Gastroesophageal sphincter (tissue), 4 donors: ENCODE results near the gene PLOD3. TPM values are rescaled to one million over a fixed set of nuclear protein-coding genes. Genes with fewer than 3 reads are reported as not detected.
A peak's percentile ranks its signal among the peaks of the same experiment; 100 is the strongest.

Experiments used
- ATAC-seq: fragments of 150-250 bp; one replicate; pipeline ENCODE4 v1.9.1; 2016; ENCODE audit warnings: mild to moderate bottlenecking, moderate library complexity
- H3K27ac ChIP-seq, 4 donors: fragments of 200-600 bp; sonication (generic) in 3 of 4; 1 replicate in 3 of 4; 2 replicates in 1 of 4; pipeline ENCODE4 v1.5.1; 2016 to 2019
- H3K27me3 ChIP-seq: fragments of 200-600 bp; sonication (generic); one replicate; pipeline ENCODE4 v1.5.1; 2019
- H3K36me3 ChIP-seq, 2 donors: fragments of 200-600 bp; sonication (generic); one replicate each; pipeline ENCODE4 v1.5.1; 2019; ENCODE audit warnings: control low read depth in 1 of 2
- H3K4me1 ChIP-seq, 3 donors: fragments of 200-600 bp; sonication (generic); 1 replicate in 2 of 3; 2 replicates in 1 of 3; pipeline ENCODE4 v1.5.1; 2016 to 2019; ENCODE audit warnings: control low read depth in 2 of 3
- H3K4me3 ChIP-seq, 2 donors: fragments of 200-600 bp; sonication (generic); one replicate each; pipeline ENCODE4 v1.5.1; 2019; ENCODE audit warnings: mild to moderate bottlenecking in 1 of 2, moderate library complexity in 1 of 2
- H3K9me3 ChIP-seq, 3 donors: fragments of 200-600 bp; sonication (generic); one replicate each; pipeline ENCODE4 v1.5.1; 2017 to 2019; ENCODE audit warnings: control low read depth in 2 of 3
- EP300 ChIP-seq: sonication (generic); formaldehyde crosslinking; IDR thresholded peaks from one replicate; pipeline ENCODE4 v1.6.1; 2017; ENCODE audit warnings: antibody characterized with exemption, mild to moderate bottlenecking
- POLR2A ChIP-seq, 2 donors: fragments of 450-650 bp; IDR thresholded peaks; one replicate each; pipeline ENCODE4 v1.6.1; 2017; ENCODE audit warnings: antibody characterized with exemption in 2 of 2, mild to moderate bottlenecking in 2 of 2, moderate library complexity in 1 of 2
- POLR2AphosphoS5 ChIP-seq: sonication (generic); formaldehyde crosslinking; IDR thresholded peaks from one replicate; pipeline ENCODE4 v1.6.1; 2017; ENCODE audit warnings: antibody characterized with exemption
- WGBS, 2 donors: methylation state at CpG; one replicate each; pipeline ENCODE4 v1.1.5; 2018; ENCODE audit warnings: low coverage in 1 of 2; 5-methylcytosine and 5-hydroxymethylcytosine counted together
- total RNA-seq, 4 donors: library from RNA; depleted of rRNA; stranded (reverse); fragments of >200 nt; gene quantifications; one replicate each; pipeline ENCODE4 v1.1.0, GENCODE V29; 2016
- TF ChIP-seq, protein P1 (sequence below), 4 experiments: fragments of 200-600 bp in 2 of 4; fragments of 450-650 bp in 2 of 4; sonication (generic) in 1 of 4; IDR thresholded peaks; one replicate each; pipeline ENCODE4 v1.5.1; 2017 to 2019; ENCODE audit warnings: antibody characterized with exemption in 4 of 4, mild to moderate bottlenecking in 2 of 4, moderate library complexity in 2 of 4

PLOD3 gene
- total RNA-seq, 4 donors from 2014 or later, result 35.0 to 51.3 (median 43.6) TPM

DNA sequence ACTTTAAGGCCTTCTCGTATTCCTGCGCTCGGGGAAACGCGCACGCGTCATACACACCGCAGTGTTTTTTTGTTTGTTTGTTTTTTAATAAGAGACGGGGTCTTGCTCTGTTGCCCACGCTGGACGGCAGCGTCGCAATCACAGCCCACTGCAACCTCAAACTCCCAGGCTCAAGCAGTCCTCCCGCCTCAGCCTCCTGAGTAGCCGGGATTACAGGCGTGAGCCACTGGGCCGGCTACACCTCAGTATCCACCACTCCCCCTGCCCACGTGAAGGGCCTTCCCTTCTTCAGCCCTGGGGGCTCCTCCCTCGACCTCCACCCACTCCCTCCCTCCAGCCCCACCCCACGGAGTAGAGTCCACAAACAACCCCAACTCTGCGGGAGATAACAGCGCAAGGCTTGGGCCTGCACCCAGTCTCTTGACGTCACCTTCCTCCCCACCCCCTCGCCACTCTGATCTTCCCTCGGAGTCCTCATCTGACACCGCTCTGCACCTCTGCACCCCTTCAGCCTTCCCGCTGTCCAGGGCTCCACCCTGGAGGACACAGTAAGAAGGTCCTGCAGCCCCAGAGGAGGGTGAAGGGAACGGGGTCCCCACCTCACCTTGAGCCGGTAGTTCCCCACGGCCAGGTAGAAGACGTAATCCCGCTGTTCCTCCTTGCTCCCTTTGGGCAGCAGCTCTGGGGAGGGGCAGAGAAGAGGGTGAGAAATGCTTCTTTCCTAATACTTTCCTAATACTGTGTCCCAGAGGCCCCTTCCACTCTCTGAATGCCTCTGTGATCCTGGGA lies 23.0 kb upstream of the PLOD3 start:
- ATAC-seq, result no peak
- WGBS, 2 donors, result 87 to 93% methylated on average over 5 to 17 of the region's 32 CpGs
- Histone ChIP-seq H3K4me1 (peaks cover 0 to 87% (median 26%) of the 10 kb centered on the region in 3 donors), H3K27me3 (no peaks in the 10 kb centered on the region), H3K27ac (peak overlapping the region in 3 of 4 donors; percentile 79 to 84 (median 81)), H3K9me3 (no peaks in the 10 kb centered on the region), H3K4me3 (no peak overlapping the region), H3K36me3 (peaks cover 0 to 68% of the 10 kb centered on the region in 2 donors)
- TF ChIP-seq, protein P1, sequence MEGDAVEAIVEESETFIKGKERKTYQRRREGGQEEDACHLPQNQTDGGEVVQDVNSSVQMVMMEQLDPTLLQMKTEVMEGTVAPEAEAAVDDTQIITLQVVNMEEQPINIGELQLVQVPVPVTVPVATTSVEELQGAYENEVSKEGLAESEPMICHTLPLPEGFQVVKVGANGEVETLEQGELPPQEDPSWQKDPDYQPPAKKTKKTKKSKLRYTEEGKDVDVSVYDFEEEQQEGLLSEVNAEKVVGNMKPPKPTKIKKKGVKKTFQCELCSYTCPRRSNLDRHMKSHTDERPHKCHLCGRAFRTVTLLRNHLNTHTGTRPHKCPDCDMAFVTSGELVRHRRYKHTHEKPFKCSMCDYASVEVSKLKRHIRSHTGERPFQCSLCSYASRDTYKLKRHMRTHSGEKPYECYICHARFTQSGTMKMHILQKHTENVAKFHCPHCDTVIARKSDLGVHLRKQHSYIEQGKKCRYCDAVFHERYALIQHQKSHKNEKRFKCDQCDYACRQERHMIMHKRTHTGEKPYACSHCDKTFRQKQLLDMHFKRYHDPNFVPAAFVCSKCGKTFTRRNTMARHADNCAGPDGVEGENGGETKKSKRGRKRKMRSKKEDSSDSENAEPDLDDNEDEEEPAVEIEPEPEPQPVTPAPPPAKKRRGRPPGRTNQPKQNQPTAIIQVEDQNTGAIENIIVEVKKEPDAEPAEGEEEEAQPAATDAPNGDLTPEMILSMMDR (IDR thresholded peaks at IDR 0.05), result no peak
- no peak for TF ChIP-seq EP300
- TF ChIP-seq POLR2AphosphoS5, result no peak
- no peak for TF ChIP-seq POLR2A (IDR thresholded peaks at IDR 0.05)

DNA sequence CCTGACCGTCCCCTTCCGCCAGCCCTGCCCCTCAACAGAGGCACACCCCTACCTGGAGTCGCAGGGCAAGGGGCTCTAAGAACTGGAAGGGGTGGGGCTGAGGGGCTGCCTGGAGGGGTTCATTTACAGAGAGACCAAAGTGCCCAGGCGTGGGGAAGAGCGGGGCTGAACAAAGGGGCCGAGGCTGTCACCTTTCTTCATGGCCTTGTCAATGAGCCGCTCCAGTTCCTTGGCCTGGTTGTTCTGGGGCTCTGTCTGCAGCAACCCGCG lies 22.5 kb upstream of the PLOD3 start:
- Histone ChIP-seq H3K4me1 (peaks cover 0 to 83% (median 24%) of the 10 kb centered on the region in 3 donors), H3K9me3 (no peaks in the 10 kb centered on the region), H3K4me3 (no peak overlapping the region), H3K36me3 (peaks cover 0 to 70% of the 10 kb centered on the region in 2 donors), H3K27me3 (no peaks in the 10 kb centered on the region), H3K27ac (peak overlapping the region in 3 of 4 donors; percentile 79 to 84 (median 81))
- no peak for TF ChIP-seq POLR2A (IDR thresholded peaks at IDR 0.05)
- TF ChIP-seq, protein P1 (IDR thresholded peaks at IDR 0.05), result no peak
- no peak for TF ChIP-seq POLR2AphosphoS5
- TF ChIP-seq EP300, result no peak
- ATAC-seq, result no peak
- 60 to 100% methylated on average over 2 of the region's 9 CpGs for WGBS, 2 donors

DNA sequence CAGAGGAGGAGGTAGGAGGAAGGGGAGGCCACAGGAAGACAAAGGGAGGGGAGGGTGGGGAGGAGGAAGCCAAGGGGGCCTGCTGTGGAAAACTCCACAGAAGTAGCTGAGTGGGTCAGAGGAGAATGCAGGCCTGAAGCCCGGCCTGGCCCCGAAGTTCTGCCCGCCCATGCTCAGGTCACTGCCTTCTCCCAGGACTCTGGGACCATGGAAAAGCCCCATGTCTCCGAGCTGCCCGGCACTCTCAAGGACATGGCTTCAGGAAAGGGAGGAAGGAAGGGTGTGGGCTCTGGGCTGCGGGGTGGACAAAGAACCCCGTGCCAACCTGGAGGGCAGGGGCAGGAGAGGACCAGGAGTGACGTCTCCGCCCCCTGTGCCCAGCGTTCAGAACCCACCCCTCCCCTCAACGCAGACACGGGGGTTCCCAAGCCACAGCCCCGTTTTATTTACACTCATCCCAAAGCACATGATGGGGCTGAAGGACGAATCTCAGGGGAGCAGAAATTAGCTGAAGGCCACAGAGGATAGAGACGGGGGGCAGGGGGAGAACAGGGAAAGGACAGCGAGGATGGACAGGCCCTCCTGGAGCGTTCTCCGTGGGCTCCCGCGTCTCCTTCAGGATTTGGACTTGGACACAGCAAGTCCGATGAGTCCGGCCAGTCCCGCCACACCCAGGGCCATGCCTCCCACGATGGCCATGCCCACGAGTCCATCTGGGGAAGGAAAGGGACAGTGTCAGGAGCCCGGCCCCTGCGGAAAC lies 22.0 kb upstream of the PLOD3 start:
- H3K36me3 ChIP-seq, result peaks cover 0 to 70% of the 10 kb centered on the region in 2 donors
- no peaks in the 10 kb centered on the region for H3K9me3 ChIP-seq
- H3K27me3 ChIP-seq, result no peaks in the 10 kb centered on the region
- peak overlapping the region in 3 of 4 donors; percentile 79 to 84 (median 81) for H3K27ac ChIP-seq
- TF ChIP-seq POLR2AphosphoS5 (no peak), POLR2A (IDR thresholded peaks at IDR 0.05) (no peak), EP300 (no peak)
- TF ChIP-seq, protein P1 (IDR thresholded peaks at IDR 0.05), result no peak
- ATAC-seq, result peak; percentile 12
- WGBS, 2 donors, result 77 to 82% methylated on average over 3 to 7 of the region's 27 CpGs
- peaks cover 0 to 83% (median 24%) of the 10 kb centered on the region in 3 donors for H3K4me1 ChIP-seq
- no peak overlapping the region for H3K4me3 ChIP-seq

DNA sequence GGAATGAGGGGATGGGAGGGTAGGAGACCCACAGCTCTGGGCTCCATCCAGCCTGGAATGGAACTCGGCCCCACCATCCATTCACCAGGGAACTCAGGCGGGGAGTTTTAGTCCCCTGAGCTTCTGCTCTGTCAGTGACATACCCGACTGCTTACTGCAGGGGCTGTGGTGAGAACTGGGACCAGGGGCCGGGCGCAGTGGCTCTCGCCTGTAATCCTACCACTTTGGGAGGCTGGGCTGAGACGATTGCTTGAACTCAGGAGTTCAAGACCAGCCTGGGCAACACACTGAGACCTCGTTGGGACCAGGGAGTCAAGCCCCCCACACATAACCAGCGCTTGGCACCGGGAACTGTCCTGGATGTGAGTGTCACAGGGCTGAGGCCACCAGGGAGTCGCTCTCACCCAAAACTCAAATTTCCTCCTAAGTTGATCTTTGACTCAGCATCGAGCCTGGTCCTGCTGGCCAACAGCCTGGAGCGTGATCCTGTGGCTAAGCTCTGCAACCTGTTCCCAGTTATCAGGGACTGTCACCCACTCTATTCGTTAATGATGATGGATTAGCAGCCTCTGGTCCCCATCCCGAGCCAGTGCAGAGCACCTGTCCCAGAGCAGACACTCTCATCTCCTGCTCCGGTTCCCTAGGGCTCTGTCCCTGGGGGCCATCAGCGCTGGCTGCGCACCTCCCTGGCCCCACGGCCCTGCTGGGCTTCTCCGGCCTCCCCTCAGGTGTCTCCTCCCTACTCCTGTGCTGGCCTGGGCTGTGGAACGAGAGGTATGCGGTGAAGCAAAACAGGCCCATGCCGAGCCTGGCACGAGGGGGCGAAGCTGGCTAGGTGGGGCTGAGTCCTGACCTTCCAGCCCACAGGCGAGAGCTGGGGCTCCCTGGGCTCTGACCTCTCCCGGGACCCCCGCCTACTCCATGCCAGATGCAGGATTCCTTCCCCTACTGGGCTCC lies 21.1 kb upstream of the PLOD3 start:
- peaks cover 0 to 70% of the 10 kb centered on the region in 2 donors for H3K36me3 ChIP-seq
- peaks cover 0 to 76% (median 22%) of the 10 kb centered on the region in 3 donors for H3K4me1 ChIP-seq
- H3K9me3 ChIP-seq, result no peaks in the 10 kb centered on the region
- peak overlapping the region; percentile 10 to 84 (median 80) for H3K27ac ChIP-seq
- no peak overlapping the region for H3K4me3 ChIP-seq
- ATAC-seq, result no peak
- H3K27me3 ChIP-seq, result no peaks in the 10 kb centered on the region
- WGBS, 2 donors, result 43 to 49% methylated on average over 2 to 9 of the region's 28 CpGs
- TF ChIP-seq POLR2AphosphoS5 (no peak), EP300 (no peak), POLR2A (IDR thresholded peaks at IDR 0.05) (no peak)
- TF ChIP-seq, protein P1 (IDR thresholded peaks at IDR 0.05), result no peak
